ENCODE results near the gene UNC45B. TPM values are rescaled to one million over a fixed set of nuclear protein-coding genes. Genes with fewer than 3 reads are reported as not detected.
"Not testable (repeated sequence)": the region's sequence is repeated elsewhere in the genome, so short reads cannot be mapped to it uniquely, and the experiment has no call there.

UNC45B gene
- total RNA-seq, 4 donors from 2014 or later = 0.14 TPM; not detected in 3

- no peak overlapping the region for H3K27ac ChIP-seq
- no peak overlapping the region for H3K4me3 ChIP-seq
- no peak for DNase-seq
- in situ Hi-C loops (cut with MboI; ENCODE audit: low pct_ligation_motif_present in 1 of 4, low pct_unique_long_range_greater_than_20kb in 1 of 4, low sequenced_read_pairs in 3 of 4) = loop anchor here in 2 of 4 donors (25.0 kb wide), 3 partner anchors 439 to 664 kb away; no protein-coding TSS in a partner anchor
- WGBS, 2 donors (ENCODE audit: low coverage in 1 of 2) = 89 to 90% methylated on average over 2 of the region's 2 CpGs
- no peak for TF ChIP-seq POLR2AphosphoS5 (IDR thresholded peaks at IDR 0.05)
- no peak for TF ChIP-seq POLR2A (IDR thresholded peaks at IDR 0.05)
- TF ChIP-seq, protein P1, sequence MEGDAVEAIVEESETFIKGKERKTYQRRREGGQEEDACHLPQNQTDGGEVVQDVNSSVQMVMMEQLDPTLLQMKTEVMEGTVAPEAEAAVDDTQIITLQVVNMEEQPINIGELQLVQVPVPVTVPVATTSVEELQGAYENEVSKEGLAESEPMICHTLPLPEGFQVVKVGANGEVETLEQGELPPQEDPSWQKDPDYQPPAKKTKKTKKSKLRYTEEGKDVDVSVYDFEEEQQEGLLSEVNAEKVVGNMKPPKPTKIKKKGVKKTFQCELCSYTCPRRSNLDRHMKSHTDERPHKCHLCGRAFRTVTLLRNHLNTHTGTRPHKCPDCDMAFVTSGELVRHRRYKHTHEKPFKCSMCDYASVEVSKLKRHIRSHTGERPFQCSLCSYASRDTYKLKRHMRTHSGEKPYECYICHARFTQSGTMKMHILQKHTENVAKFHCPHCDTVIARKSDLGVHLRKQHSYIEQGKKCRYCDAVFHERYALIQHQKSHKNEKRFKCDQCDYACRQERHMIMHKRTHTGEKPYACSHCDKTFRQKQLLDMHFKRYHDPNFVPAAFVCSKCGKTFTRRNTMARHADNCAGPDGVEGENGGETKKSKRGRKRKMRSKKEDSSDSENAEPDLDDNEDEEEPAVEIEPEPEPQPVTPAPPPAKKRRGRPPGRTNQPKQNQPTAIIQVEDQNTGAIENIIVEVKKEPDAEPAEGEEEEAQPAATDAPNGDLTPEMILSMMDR (IDR thresholded peaks at IDR 0.05) = no peak
- H3K36me3 ChIP-seq = peaks cover 0 to 14% (median 5%) of the 10 kb centered on the region in 4 donors
- no peaks in the 10 kb centered on the region for H3K27me3 ChIP-seq
- intact Hi-C loops (cut with DNase I; ENCODE audit: low total_unique reads) = no loop called here
- no peaks in the 10 kb centered on the region for H3K4me1 ChIP-seq
- H3K9me3 ChIP-seq = no peaks in the 10 kb centered on the region
Measured at GRCh38 chr17:35101725-35102124, 45.9 kb upstream of the UNC45B start.

- 98% methylated on average over 5 of the region's 5 CpGs; no CpG with 5 or more reads in 1 of the 2 donors for WGBS, 2 donors (ENCODE audit: low coverage in 1 of 2)
- no peak for DNase-seq
- no peak for TF ChIP-seq EP300 (IDR thresholded peaks at IDR 0.05; ENCODE audit: low read depth)
- TF ChIP-seq, protein P1 (IDR thresholded peaks at IDR 0.05) = no peak
- TF ChIP-seq POLR2AphosphoS5 (IDR thresholded peaks at IDR 0.05) = no peak
- no peak for TF ChIP-seq POLR2A (IDR thresholded peaks at IDR 0.05)
- no peak overlapping the region for H3K4me3 ChIP-seq
- in situ Hi-C loops (cut with MboI; ENCODE audit: low pct_ligation_motif_present in 1 of 4, low pct_unique_long_range_greater_than_20kb in 1 of 4, low sequenced_read_pairs in 3 of 4) (loop anchor here in 2 of 4 donors (25.0 kb wide), 3 partner anchors 441 to 666 kb away; no protein-coding TSS in a partner anchor), intact Hi-C loops (cut with DNase I; ENCODE audit: low total_unique reads) (no loop called here)
- H3K36me3 ChIP-seq = peaks cover 0 to 11% (median 4%) of the 10 kb centered on the region in 4 donors
- H3K27me3 ChIP-seq = no peaks in the 10 kb centered on the region
- no peaks in the 10 kb centered on the region for H3K4me1 ChIP-seq
- no peaks in the 10 kb centered on the region for H3K9me3 ChIP-seq
- no peak overlapping the region for H3K27ac ChIP-seq
Measured at GRCh38 chr17:35103271-35103670, 44.3 kb upstream of the UNC45B start.

DNA sequence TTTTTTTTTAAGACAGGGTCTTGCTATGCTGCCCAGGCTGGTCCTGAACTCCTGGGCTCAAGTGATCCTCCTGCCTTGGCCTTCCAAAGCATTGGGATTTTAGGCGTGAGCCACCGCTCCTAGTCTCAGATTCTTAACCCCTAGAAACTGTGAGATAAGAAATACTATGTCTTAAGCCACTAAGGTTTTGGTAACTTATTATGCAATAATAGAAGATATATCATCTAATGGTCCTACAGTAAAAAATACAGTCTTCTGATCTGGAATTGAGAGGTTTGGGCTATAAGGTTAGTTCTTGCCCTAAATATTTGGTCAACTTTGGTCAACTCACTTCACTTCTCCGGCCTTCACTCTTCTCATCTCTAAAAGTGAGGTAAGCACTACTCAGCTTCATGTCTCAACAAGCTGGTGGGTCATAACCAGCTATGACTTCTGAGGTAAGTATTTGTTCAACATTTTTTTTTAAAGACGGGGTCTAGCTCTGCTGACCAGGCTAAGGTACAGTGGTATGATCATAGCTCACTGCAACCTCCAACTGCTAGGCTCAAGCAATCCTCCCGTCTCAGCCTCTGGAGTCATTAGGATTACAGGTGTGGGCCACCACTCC, 42.7 kb upstream of the UNC45B start:
- TF ChIP-seq POLR2AphosphoS5 (IDR thresholded peaks at IDR 0.05) = no peak
- no peak for TF ChIP-seq EP300 (IDR thresholded peaks at IDR 0.05; ENCODE audit: low read depth)
- TF ChIP-seq, protein P1 (IDR thresholded peaks at IDR 0.05) = no peak
- TF ChIP-seq POLR2A (IDR thresholded peaks at IDR 0.05) = no peak
- WGBS, 2 donors (ENCODE audit: low coverage in 1 of 2) = 96 to 99% methylated on average over 4 to 5 of the region's 5 CpGs
- Histone ChIP-seq H3K4me1 (no peaks in the 10 kb centered on the region), H3K4me3 (no peak overlapping the region), H3K27ac (no peak overlapping the region), H3K27me3 (no peaks in the 10 kb centered on the region), H3K9me3 (no peaks in the 10 kb centered on the region), H3K36me3 (peaks cover 0 to 11% (median 4%) of the 10 kb centered on the region in 4 donors)
- in situ Hi-C loops (cut with MboI; ENCODE audit: low pct_ligation_motif_present in 1 of 4, low pct_unique_long_range_greater_than_20kb in 1 of 4, low sequenced_read_pairs in 3 of 4) (loop anchor here in 2 of 4 donors (25.0 kb wide), 3 partner anchors 443 to 668 kb away; no protein-coding TSS in a partner anchor), intact Hi-C loops (cut with DNase I; ENCODE audit: low total_unique reads) (no loop called here)
- DNase-seq = no peak

DNA sequence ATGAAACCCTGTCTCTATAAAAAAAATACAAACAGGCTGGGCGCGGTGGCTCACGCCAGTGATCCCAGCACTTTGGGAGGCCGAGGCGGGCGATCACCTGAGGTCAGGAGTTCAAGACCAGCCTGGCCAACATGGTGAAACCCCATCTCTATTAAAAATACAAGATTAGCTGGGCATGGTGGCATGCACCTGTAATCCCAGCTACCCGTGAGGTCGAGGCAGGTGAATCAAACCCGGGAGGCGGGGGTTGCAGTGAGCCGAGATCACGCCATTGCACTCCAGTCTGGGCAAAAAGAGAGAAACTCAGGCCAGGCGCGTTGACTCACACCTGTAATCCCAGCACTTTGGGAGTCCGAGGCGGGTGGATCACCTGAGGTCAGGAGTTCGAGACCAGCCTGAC, 36.8 kb upstream of the UNC45B start:
- H3K27ac ChIP-seq, H3K36me3 ChIP-seq, H3K9me3 ChIP-seq, H3K4me3 ChIP-seq, H3K27me3 ChIP-seq, H3K4me1 ChIP-seq, DNase-seq: not testable (repeated sequence)
- 99% methylated on average over 10 to 17 of the region's 17 CpGs for WGBS, 2 donors (ENCODE audit: low coverage in 1 of 2)
- in situ Hi-C loops (cut with MboI; ENCODE audit: low pct_ligation_motif_present in 1 of 4, low pct_unique_long_range_greater_than_20kb in 1 of 4, low sequenced_read_pairs in 3 of 4) = loop anchor here in 2 of 4 donors (25.0 kb wide), 3 partner anchors 448 to 673 kb away; no protein-coding TSS in a partner anchor
- intact Hi-C loops (cut with DNase I; ENCODE audit: low total_unique reads) = loop anchor here (10.0 kb wide), 1 partner anchor 686 kb away; no protein-coding TSS in a partner anchor
